Hematopoietic multipotent progenitor cell treated with erythropoietin and hydrocortisone succinate and interleukin-3 and kit ligand, for 17 days (in vitro differentiated cells): ENCODE results near the gene EVA1A.

Experiments
- DNase-seq: peaks from one replicate; pipeline ENCODE4 v3.0.0-alpha.2; 2015; ENCODE audit warnings: low spot score

EVA1A gene

DNA sequence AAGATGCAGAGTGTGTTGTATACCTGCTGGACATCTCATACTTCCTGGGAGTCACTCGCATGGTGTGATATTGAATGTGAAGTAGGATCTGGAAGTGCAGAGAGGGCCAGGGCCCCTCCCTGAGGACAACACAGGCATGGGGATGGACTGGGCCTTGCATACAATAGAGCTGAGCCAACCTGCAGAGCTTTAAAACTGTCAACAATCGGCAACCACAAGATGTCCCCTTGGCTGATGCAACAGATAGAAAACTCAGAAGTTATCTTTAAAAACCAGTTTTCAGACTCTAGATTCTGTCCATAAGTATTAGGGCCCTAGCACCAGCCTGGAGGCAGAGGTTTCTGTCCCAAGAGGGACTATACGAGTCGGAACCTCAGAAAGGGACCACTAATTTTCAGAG lies 19.7 kb downstream of the EVA1A start:
- DNase-seq: no peak

- DNase-seq: no peak
Measured at GRCh38 chr2:75539955-75540716, 20.6 kb downstream of the EVA1A start.

- no peak for DNase-seq
Measured at GRCh38 chr2:75538521-75539490, 21.9 kb downstream of the EVA1A start.

DNA sequence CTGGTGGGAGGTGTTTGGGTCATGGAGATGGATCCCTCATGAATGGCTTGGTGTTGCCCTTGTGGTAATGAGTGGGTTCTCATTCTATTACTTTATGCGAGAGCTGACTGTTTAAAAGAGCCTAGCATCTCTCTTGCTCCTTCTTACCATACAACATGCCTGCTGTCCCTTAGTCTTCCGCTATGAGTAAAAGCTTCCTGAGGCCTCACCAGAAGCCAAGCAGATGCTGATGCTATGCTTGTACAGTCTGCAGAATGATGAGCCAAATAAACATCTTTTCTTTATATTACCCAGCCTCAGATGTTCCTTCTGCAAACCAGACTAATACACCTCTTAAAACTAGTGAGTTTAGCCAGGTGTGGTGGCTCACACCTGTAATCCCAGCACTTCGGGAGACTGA lies 23.1 kb downstream of the EVA1A start:
- DNase-seq: no peak

- DNase-seq: no peak
Measured at GRCh38 chr2:75533135-75533534, 27.6 kb downstream of the EVA1A start.

DNA sequence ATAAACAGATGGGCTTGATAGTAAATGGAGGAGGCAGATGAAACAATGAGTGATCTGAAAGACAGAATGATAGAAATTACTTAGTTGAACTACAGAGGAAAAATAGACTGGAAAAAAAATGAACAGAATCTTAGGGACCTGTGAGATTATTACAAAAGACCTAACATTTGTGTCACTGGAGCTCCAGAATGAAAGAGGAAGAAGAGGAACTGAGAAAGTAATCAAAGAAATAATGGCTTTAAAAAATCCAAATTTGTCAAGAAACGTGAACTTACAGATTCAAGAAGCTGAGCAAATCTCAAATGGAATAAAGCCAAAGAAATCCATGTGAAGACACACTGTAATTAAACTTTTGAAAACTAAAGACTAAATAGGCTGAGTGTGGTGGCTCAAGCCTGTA lies 28.3 kb downstream of the EVA1A start:
- no peak for DNase-seq

GRCh38 chr2:75528221-75528977 lies 32.3 kb downstream of the EVA1A start:
- DNase-seq: no peak

DNA sequence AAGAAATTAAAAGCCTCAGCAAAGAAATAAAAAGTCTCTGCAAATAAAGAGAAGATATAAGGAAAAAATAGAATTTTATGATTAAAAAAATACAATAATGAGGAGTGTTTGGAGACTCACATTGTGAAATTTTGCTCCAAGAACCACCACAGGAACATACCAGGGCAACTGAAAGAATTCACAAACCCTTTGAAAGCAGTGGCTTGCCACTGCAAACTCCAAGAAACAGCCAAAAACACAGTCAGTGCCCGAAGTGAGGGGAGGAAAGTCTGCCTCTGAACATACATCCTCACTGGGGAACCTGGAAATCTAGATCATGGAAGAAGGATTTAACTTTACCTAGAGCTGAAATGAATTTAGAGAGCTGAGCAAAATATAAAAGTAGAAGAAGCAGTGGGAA lies 33.1 kb downstream of the EVA1A start:
- no peak for DNase-seq

DNA sequence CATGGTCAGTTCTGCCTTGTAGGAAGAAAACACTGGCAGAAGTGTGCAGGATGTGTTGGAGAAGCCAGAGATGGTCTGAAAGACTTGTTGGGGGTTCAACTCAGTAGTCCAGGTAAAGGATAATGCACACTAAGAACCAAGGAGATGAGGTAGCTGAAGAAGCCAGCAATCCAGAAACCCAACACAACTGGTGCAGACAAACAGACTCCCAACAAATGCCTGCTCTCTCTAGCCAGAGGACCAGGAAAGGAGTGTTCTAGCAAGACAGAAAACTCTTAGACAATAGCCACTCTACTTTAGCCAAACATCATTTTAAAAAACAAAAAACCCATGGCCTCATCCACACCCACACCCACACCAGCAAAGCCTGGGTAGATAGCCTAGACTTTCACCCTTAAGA lies 33.9 kb downstream of the EVA1A start:
- DNase-seq: no peak

GRCh38 chr2:75525434-75526310 lies 35.1 kb downstream of the EVA1A start:
- no peak for DNase-seq

DNA sequence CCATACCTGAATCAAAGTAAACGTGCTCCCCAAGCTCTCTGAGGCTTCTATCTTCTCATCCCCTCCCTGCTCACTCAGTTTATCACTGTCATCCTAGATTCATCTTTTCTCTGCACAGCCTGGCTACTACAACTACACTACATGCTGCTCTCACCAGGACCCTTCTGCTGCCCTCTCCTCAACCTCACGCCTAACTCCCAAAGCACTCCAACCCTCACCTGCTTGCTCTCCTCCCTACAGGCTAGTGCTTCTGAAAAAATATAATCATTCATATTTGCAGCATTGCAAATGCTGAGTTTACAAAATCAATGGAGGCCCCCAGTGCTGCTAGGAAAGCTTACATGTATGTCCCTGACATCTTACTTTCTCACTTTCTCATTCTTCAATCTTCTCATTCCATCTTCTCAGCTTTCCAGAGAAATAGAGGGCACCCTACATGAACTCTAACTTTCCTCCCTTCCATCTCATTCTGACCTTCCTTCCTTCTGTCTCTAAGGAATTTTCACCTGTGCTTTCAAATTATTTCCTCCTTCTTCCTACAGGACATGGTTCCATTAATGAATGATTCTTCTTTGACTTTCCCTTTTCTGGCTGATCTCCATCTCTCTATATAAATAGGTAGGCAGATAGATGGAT lies 36.3 kb downstream of the EVA1A start:
- DNase-seq: no peak

GRCh38 chr2:75523313-75524275 lies 37.1 kb downstream of the EVA1A start:
- no peak for DNase-seq

DNA sequence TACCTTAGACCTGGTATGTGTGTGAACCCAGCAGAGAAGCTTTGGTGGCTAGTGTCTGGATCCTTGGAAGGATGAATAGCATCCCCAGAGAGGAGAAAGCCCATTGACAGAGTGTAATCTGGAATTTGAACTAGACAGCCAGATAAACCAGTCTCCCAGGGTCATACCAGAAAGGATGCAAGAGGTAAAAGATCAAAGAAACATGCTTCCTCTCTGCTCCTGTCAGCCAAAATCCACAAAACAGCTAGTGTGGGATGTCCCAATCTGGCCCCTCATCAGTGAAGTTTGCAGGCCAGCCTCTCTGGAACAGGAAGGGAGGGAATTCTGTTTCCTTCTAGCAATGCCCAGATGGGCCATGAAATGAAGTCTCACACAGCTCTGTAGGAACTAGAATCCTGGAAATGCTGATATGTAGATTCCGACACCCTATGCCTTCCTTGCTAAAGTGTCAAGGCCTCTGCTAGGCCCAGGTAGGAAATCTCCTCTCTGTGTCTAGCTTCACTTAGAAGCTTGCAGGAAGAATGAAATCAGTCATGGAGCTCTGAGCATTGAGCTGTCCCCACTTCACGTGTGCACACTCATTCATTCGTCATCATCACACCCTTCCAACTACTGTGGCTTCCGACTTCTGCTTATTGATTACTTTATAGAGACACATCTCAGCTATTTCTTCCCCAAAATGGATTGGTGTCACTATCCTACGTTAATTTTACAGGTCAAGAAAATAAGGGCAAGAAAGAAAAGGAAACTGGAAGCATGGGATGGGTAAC lies 38.0 kb downstream of the EVA1A start:
- no peak for DNase-seq

DNA sequence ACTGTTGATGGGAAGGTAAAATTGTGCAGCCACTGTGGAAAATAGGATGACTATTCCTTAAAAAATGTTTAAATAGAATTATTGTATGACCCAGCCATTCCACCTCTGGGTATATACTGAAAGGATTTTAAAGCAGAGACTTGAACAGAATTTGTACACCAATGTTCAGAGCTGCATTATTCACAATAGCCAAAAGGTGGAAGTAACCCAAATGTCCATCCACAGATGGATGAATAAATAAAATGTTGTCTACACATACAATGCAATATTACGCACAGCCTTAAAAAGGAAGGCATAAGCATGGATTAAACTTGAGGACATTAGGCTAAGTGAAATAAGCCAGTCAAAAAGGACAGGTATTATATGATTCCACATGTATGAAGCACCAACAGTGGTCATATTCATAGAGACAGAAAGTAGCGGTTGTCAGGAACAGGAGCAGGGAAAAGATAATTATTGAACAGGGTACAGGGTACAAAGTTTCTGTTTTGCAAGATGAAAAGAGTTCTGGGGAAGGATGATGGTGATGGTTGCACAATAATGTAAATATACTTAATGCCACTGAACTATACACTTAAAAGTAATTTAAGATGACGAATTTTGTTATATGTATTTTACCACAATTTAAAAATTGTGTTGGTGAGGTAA lies 39.4 kb downstream of the EVA1A start:
- DNase-seq: no peak

- DNase-seq: no peak
Measured at GRCh38 chr2:75519843-75520242, 40.9 kb downstream of the EVA1A start.

DNA sequence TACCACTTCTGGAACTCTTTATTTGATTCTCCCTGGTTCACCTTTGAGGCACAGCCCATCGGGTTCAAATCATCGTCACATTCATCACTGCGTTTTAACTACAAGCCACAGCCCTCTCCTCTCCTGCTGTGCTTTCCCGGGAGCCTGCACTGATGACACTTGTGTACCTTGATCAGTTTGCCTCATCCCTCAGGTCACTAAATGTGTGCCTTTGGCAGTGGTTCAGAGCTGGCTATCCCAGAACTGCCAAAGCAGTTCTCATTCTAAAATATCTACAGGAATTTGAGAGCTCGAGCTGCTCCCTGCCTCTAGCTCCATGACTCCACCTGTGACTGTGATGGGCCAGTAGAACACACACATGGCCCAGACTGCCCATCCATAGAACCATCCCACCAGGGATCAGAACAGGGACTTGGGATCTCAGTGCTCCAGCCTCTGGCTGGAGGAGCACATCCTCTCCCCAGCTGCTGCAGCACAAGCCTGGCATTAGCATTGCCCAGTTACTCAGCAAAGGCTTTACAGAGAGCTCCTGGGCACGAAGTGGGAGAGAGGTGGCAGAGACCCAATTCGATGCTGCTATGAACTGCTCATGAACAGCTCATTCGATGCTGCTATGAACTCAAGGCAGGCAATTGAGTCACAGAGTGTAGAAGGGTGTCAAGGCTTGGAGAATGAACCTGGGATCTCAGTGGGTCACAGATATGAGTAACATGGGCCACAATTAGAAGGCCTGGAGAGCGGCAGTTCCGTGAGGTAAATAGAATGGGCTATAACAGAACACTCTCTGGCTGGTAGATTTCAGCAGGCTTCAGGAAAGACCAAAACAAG lies 41.9 kb downstream of the EVA1A start:
- DNase-seq: no peak

GRCh38 chr2:75517547-75518230 lies 43.0 kb downstream of the EVA1A start:
- no peak for DNase-seq
